ENCODE data around the gene VPS13C. TPM values are rescaled to one million over a fixed set of nuclear protein-coding genes. Genes with fewer than 3 reads are reported as not detected.

VPS13C gene
- total RNA-seq, 1 experiment from 2014 or later: 47.3 TPM

- in situ Hi-C loops (cut with HindIII; ENCODE audit: low pct_unique_long_range_greater_than_20kb, low sequenced_read_pairs) (no loop called here), intact Hi-C loops (cut with micrococcal nuclease; ENCODE audit: unreplicated experiment) (no loop called here)
- H3K27me3 ChIP-seq (ENCODE audit: control insufficient read depth, insufficient read depth, low read length): peaks cover 14% of the 10 kb centered on the region
- peaks cover 7% of the 10 kb centered on the region for H3K36me3 ChIP-seq (ENCODE audit: control insufficient read depth, insufficient read depth, low read length)
- ChIA-PET CTCF (no interaction called here), POLR2A (no interaction called here)
- H3K9me3 ChIP-seq (ENCODE audit: control insufficient read depth, insufficient read depth, low read depth, low read length): no peaks in the 10 kb centered on the region
- no TSS peak for BruUV-seq (replicated peaks)
- DNase-seq (ENCODE audit: low read depth, low spot score) (no peak), ATAC-seq (no peak)
- H3K4me3 ChIP-seq (ENCODE audit: low read depth in 2 of 2, low read length in 2 of 2): no peak overlapping the region
- H3K27ac ChIP-seq (ENCODE audit: low read length): no peak overlapping the region
- TF ChIP-seq POLR2AphosphoS5 (IDR thresholded peaks at IDR 0.05; ENCODE audit: low read depth, low read length) (no peak), SIN3A (IDR thresholded peaks at IDR 0.05; ENCODE audit: borderline replicate concordance, insufficient read depth, low read depth, low read length) (no peak), CTCF (IDR thresholded peaks at IDR 0.05) (no peak), REST (IDR thresholded peaks at IDR 0.05; ENCODE audit: insufficient read depth in 1 of 2, low read depth in 2 of 2, low read length in 1 of 2) (no peak), TCF7L2 (IDR thresholded peaks at IDR 0.05; ENCODE audit: low read depth, low read length) (no peak)
- H3K4me1 ChIP-seq (ENCODE audit: control insufficient read depth, insufficient read depth, low read length): peaks cover 12% of the 10 kb centered on the region
These were observed 2.8 kb downstream of the VPS13C start for GRCh38 chr15:62057341-62057980.

- CTCF ChIA-PET: no interaction called here
- TF ChIP-seq CTCF (IDR thresholded peaks at IDR 0.05) (no peak), POLR2AphosphoS5 (IDR thresholded peaks at IDR 0.05; ENCODE audit: low read depth, low read length) (no peak), SIN3A (IDR thresholded peaks at IDR 0.05; ENCODE audit: borderline replicate concordance, insufficient read depth, low read depth, low read length) (no peak), TCF7L2 (IDR thresholded peaks at IDR 0.05; ENCODE audit: low read depth, low read length) (no peak), REST (IDR thresholded peaks at IDR 0.05; ENCODE audit: insufficient read depth in 1 of 2, low read depth in 2 of 2, low read length in 1 of 2) (no peak)
- Histone ChIP-seq H3K27me3 (ENCODE audit: control insufficient read depth, insufficient read depth, low read length) (no peaks in the 10 kb centered on the region), H3K9me3 (ENCODE audit: control insufficient read depth, insufficient read depth, low read depth, low read length) (no peaks in the 10 kb centered on the region), H3K27ac (ENCODE audit: low read length) (no peak overlapping the region), H3K36me3 (ENCODE audit: control insufficient read depth, insufficient read depth, low read length) (peaks cover 7% of the 10 kb centered on the region), H3K4me3 (ENCODE audit: low read depth in 2 of 2, low read length in 2 of 2) (no peak overlapping the region), H3K4me1 (ENCODE audit: control insufficient read depth, insufficient read depth, low read length) (peaks cover 8% of the 10 kb centered on the region)
- in situ Hi-C loops (cut with HindIII; ENCODE audit: low pct_unique_long_range_greater_than_20kb, low sequenced_read_pairs) (no loop called here), intact Hi-C loops (cut with micrococcal nuclease; ENCODE audit: unreplicated experiment) (no loop called here)
- DNase-seq (ENCODE audit: low read depth, low spot score) (no peak), ATAC-seq (no peak)
- no TSS peak for BruUV-seq (replicated peaks)
- POLR2A ChIA-PET: no interaction called here
These were observed 5.3 kb downstream of the VPS13C start for GRCh38 chr15:62054979-62055378.
